Fibroblast of skin of right quadriceps (primary cell): ENCODE data around the gene SEZ6L.
A peak's percentile ranks its signal among the peaks of the same experiment; 100 is the strongest.

Experiments
- DNase-seq: peaks from one replicate; pipeline ENCODE4 v3.0.0-alpha.2; 2013

SEZ6L gene

GRCh38 chr22:26431261-26431995 is 262.2 kb downstream of the SEZ6L start:
- peak; percentile 39 for DNase-seq

- DNase-seq = no peak
Measured at GRCh38 chr22:26432619-26433311, 263.5 kb downstream of the SEZ6L start.
